ENCODE data around the gene TPD52L1. TPM values are rescaled to one million over a fixed set of nuclear protein-coding genes. Genes with fewer than 3 reads are reported as not detected.
A peak's percentile ranks its signal among the peaks of the same experiment; 100 is the strongest.

The TPD52L1 gene
- total RNA-seq, 1 donor from 2014 or later, result 48.0 TPM

GRCh38 chr6:125110056-125110455 is 43.5 kb upstream of the TPD52L1 start:
- Mint-ChIP-seq H3K27me3 (ENCODE audit: low read depth) (no peaks in the 10 kb centered on the region), H3K9me3 (ENCODE audit: low read depth) (peaks cover 48% of the 10 kb centered on the region), H3K36me3 (ENCODE audit: low read depth) (peaks cover 29% of the 10 kb centered on the region), H3K27ac (ENCODE audit: unreplicated experiment) (no peak overlapping the region), H3K4me1 (ENCODE audit: low read depth) (peaks cover 4% of the 10 kb centered on the region), H3K4me3 (ENCODE audit: unreplicated experiment) (no peak overlapping the region)
- DNase-seq (ENCODE audit: low spot score), result no peak
- TF ChIP-seq CTCF (IDR thresholded peaks at IDR 0.05), result no peak

GRCh38 chr6:125111219-125111983 is 42.2 kb upstream of the TPD52L1 start:
- peaks cover 29% of the 10 kb centered on the region for H3K36me3 Mint-ChIP-seq (ENCODE audit: low read depth)
- no peak for DNase-seq (ENCODE audit: low spot score)
- H3K27me3 Mint-ChIP-seq (ENCODE audit: low read depth), result no peaks in the 10 kb centered on the region
- no peaks in the 10 kb centered on the region for H3K4me1 Mint-ChIP-seq (ENCODE audit: low read depth)
- H3K27ac Mint-ChIP-seq (ENCODE audit: unreplicated experiment), result no peak overlapping the region
- H3K9me3 Mint-ChIP-seq (ENCODE audit: low read depth), result peaks cover 48% of the 10 kb centered on the region
- no peak for TF ChIP-seq CTCF (IDR thresholded peaks at IDR 0.05)
- H3K4me3 Mint-ChIP-seq (ENCODE audit: unreplicated experiment), result no peak overlapping the region

- Mint-ChIP-seq H3K27me3 (ENCODE audit: low read depth) (no peaks in the 10 kb centered on the region), H3K4me1 (ENCODE audit: low read depth) (peaks cover 3% of the 10 kb centered on the region), H3K9me3 (ENCODE audit: low read depth) (peaks cover 42% of the 10 kb centered on the region), H3K27ac (ENCODE audit: unreplicated experiment) (no peak overlapping the region), H3K4me3 (ENCODE audit: unreplicated experiment) (no peak overlapping the region), H3K36me3 (ENCODE audit: low read depth) (peaks cover 27% of the 10 kb centered on the region)
- DNase-seq (ENCODE audit: low spot score), result no peak
- TF ChIP-seq CTCF (IDR thresholded peaks at IDR 0.05), result no peak
Measured at GRCh38 chr6:125112934-125113333, 40.6 kb upstream of the TPD52L1 start.

GRCh38 chr6:125114248-125114858 is 39.2 kb upstream of the TPD52L1 start:
- Mint-ChIP-seq H3K36me3 (ENCODE audit: low read depth) (peaks cover 22% of the 10 kb centered on the region), H3K9me3 (ENCODE audit: low read depth) (peaks cover 32% of the 10 kb centered on the region), H3K27ac (ENCODE audit: unreplicated experiment) (no peak overlapping the region), H3K27me3 (ENCODE audit: low read depth) (no peaks in the 10 kb centered on the region), H3K4me1 (ENCODE audit: low read depth) (peaks cover 5% of the 10 kb centered on the region), H3K4me3 (ENCODE audit: unreplicated experiment) (no peak overlapping the region)
- peak; percentile 99 for TF ChIP-seq CTCF (IDR thresholded peaks at IDR 0.05)
- DNase-seq (ENCODE audit: low spot score), result no peak

- Mint-ChIP-seq H3K4me1 (ENCODE audit: low read depth) (peaks cover 13% of the 10 kb centered on the region), H3K36me3 (ENCODE audit: low read depth) (peaks cover 9% of the 10 kb centered on the region), H3K9me3 (ENCODE audit: low read depth) (peaks cover 14% of the 10 kb centered on the region), H3K4me3 (ENCODE audit: unreplicated experiment) (no peak overlapping the region), H3K27me3 (ENCODE audit: low read depth) (no peaks in the 10 kb centered on the region), H3K27ac (ENCODE audit: unreplicated experiment) (no peak overlapping the region)
- DNase-seq (ENCODE audit: low spot score), result no peak
- no peak for TF ChIP-seq CTCF (IDR thresholded peaks at IDR 0.05)
Measured at GRCh38 chr6:125116170-125116569, 37.4 kb upstream of the TPD52L1 start.

All from chondrocyte (in vitro differentiated cells).